PC-9 (cell line): ENCODE measurements around the gene NUP54. TPM values are rescaled to one million over a fixed set of nuclear protein-coding genes. Genes with fewer than 3 reads are reported as not detected.

Source experiments
- BruUV-seq: library from RNA; stranded (reverse); fragments of 400-500 nt; replicated peaks from 2 replicates; lab custom pipeline; 2021; lab: Mats Ljungman, UMichigan
- CTCF ChIA-PET: fragments of 300-600 bp; sonication (Branson Sonifier 250); formaldehyde crosslinking; loops from one replicate; lab custom pipeline; 2022; ENCODE audit warnings: antibody characterized with exemption; lab: Charles Lee
- POLR2A ChIA-PET: fragments of 300-600 bp; sonication (Branson Sonifier 250); formaldehyde crosslinking; loops from one replicate; lab custom pipeline; 2022; ENCODE audit warnings: antibody characterized with exemption; ENCODE audit not compliant: unreplicated experiment; lab: Charles Lee
- DNase-seq, 2 experiments: peaks; one replicate each; pipeline versions ENCODE4 v3.0.0 to v3.0.0-alpha.2; 2015 to 2022; ENCODE audit warnings: mixed read lengths in 1 of 2
- H2AFZ ChIP-seq: fragments of 200-600 bp; sonication (generic); 2 replicates; pipeline ENCODE4 v1.8.1; 2017; ENCODE audit warnings: antibody characterized with exemption
- H3F3A ChIP-seq: fragments of 200-600 bp; sonication (generic); 2 replicates; pipeline ENCODE4 v1.8.1; 2017; ENCODE audit warnings: antibody characterized with exemption, mild to moderate bottlenecking, low read depth; ENCODE audit not compliant: insufficient read depth
- H3K27ac ChIP-seq: fragments of 200-600 bp; sonication (generic); 2 replicates; pipeline ENCODE4 v1.6.1; 2016; ENCODE audit warnings: mixed run types
- H3K27me3 ChIP-seq: fragments of 200-600 bp; sonication (generic); 2 replicates; pipeline ENCODE4 v1.6.1; 2016; ENCODE audit warnings: low read depth, mixed run types; ENCODE audit not compliant: insufficient read depth
- H3K36me3 ChIP-seq: fragments of 200-600 bp; sonication (generic); 2 replicates; pipeline ENCODE4 v1.6.1; 2016; ENCODE audit warnings: low read depth, mixed run types
- H3K4me1 ChIP-seq: fragments of 200-600 bp; sonication (generic); replicated peaks from 2 replicates; pipeline ENCODE4 v1.6.1; 2016; ENCODE audit warnings: mixed run types; ENCODE audit not compliant: insufficient read depth
- H3K4me2 ChIP-seq: fragments of 200-600 bp; sonication (generic); 2 replicates; pipeline ENCODE4 v1.6.1; 2017; ENCODE audit warnings: mixed run types
- H3K4me3 ChIP-seq: fragments of 200-600 bp; sonication (generic); 2 replicates; pipeline ENCODE4 v1.6.1; 2016; ENCODE audit warnings: mixed run types
- H3K79me2 ChIP-seq: fragments of 200-600 bp; sonication (generic); 2 replicates; pipeline ENCODE4 v1.6.1; 2017; ENCODE audit warnings: low read depth, mixed run types
- H3K9me2 ChIP-seq: fragments of 200-600 bp; sonication (generic); 2 replicates; pipeline ENCODE4 v1.8.1; 2017; ENCODE audit warnings: mild to moderate bottlenecking; ENCODE audit not compliant: insufficient read depth
- H3K9me3 ChIP-seq: fragments of 200-600 bp; sonication (generic); 2 replicates; pipeline ENCODE4 v1.8.1; 2016; ENCODE audit warnings: low read depth; ENCODE audit not compliant: insufficient read depth
- H4K20me1 ChIP-seq: fragments of 200-600 bp; sonication (generic); 2 replicates; pipeline ENCODE4 v1.8.1; 2017; ENCODE audit not compliant: insufficient read depth
- EZH2 ChIP-seq: fragments of 200-600 bp; sonication (generic); IDR thresholded peaks from 2 replicates; pipeline ENCODE4 v1.8.0; 2017; ENCODE audit warnings: antibody characterized with exemption, low read depth
- intact Hi-C: fragments of 100-400 bp; cut with micrococcal nuclease; formaldehyde crosslinking; loops from one replicate; pipeline ENCODE4 v1.10.0; 2022; ENCODE audit not compliant: unreplicated experiment
- total RNA-seq: library from RNA; stranded (reverse); gene quantifications from 2 replicates; pipeline ENCODE4 v1.2.3, GENCODE V29; 2021
- TF ChIP-seq, protein P1 (sequence below): fragments of 200-600 bp; sonication (generic); conservative IDR thresholded peaks from 2 replicates; pipeline ENCODE4 v1.6.1; 2017; ENCODE audit warnings: mixed run types, antibody characterized with exemption, mild to moderate bottlenecking, moderate library complexity

The NUP54 gene
- total RNA-seq, 1 experiment from 2014 or later, result 30.9 TPM

DNA sequence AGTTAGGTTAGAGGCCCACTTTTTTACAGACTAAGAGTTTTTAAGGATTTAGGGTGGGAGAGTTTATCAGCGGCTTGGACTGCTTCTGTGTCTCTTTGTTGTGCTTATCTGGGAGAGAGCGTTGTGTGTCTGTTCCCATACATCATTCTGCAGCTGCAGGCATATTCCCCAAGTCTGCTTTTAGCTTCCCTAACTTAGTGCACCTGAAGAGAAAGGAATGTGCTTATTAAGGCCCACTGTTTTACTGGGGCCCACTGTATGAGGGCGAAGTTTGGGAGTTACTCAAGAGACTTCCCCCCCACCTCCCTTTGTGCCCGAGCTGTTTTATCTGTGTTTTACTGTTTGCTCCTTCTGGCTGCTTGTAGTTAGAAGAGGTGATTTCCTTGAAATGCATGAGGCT is 41.8 kb downstream of the NUP54 start:
- BruUV-seq, result no TSS peak
- Histone ChIP-seq H3K36me3 (no peaks in the 10 kb centered on the region), H3K4me2 (no peak overlapping the region), H3F3A (no peaks in the 10 kb centered on the region), H3K79me2 (no peaks in the 10 kb centered on the region), H3K27me3 (no peaks in the 10 kb centered on the region), H4K20me1 (no peaks in the 10 kb centered on the region), H3K9me3 (no peaks in the 10 kb centered on the region), H3K27ac (no peak overlapping the region), H3K9me2 (no peaks in the 10 kb centered on the region), H2AFZ (no peak overlapping the region), H3K4me3 (no peak overlapping the region), H3K4me1 (no peaks in the 10 kb centered on the region)
- intact Hi-C loops, result no loop called here
- no peak for TF ChIP-seq EZH2
- TF ChIP-seq, protein P1, sequence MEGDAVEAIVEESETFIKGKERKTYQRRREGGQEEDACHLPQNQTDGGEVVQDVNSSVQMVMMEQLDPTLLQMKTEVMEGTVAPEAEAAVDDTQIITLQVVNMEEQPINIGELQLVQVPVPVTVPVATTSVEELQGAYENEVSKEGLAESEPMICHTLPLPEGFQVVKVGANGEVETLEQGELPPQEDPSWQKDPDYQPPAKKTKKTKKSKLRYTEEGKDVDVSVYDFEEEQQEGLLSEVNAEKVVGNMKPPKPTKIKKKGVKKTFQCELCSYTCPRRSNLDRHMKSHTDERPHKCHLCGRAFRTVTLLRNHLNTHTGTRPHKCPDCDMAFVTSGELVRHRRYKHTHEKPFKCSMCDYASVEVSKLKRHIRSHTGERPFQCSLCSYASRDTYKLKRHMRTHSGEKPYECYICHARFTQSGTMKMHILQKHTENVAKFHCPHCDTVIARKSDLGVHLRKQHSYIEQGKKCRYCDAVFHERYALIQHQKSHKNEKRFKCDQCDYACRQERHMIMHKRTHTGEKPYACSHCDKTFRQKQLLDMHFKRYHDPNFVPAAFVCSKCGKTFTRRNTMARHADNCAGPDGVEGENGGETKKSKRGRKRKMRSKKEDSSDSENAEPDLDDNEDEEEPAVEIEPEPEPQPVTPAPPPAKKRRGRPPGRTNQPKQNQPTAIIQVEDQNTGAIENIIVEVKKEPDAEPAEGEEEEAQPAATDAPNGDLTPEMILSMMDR, result no peak
- CTCF ChIA-PET, result no interaction called here
- POLR2A ChIA-PET, result no interaction called here
- no peak for DNase-seq

DNA sequence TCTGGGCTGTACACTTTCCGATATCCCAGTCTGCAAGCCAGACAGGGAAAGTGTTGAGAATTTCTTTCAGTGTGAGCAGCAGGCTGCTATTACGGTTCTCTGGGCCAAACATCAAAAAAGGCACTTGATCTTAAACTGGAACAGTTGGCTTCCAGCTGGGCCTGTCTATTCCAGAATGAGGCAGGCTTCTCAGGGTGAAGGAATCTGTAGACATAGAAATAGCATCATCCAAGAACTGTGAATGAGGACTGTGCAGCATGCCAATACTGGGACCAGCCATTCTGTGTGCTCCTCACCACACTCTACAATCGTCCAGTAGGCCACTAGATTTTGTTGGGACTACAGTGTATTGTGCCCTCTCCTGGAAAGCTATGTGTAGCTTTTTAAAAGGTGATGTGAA is 42.5 kb downstream of the NUP54 start:
- no peak overlapping the region for H3K27ac ChIP-seq

DNA sequence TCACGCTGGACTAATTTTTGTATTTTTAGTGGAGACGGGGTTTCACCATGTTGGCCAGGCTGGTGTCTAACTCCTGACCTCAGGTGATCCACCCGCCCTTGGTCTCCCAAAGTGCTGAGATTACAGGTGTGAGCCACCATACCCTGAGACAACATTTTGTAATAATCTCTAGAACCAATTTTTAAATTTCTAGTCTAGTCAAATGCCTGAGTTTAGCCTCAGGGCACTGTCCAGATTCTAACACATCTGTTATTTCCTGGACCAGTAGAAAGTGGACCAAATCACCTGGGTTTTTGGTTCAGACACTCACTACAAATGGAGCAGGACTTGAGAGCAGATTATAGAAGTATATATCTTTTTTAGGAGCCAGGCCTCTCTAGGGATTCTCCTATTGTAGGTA is 52.1 kb downstream of the NUP54 start:
- intact Hi-C loops, result no loop called here
- no peak overlapping the region for H2AFZ ChIP-seq
- H3K79me2 ChIP-seq, result no peaks in the 10 kb centered on the region
- H3K4me1 ChIP-seq, result peaks cover 1% of the 10 kb centered on the region; the same call in 1 of the 2 replicates
- no TSS peak for BruUV-seq
- H4K20me1 ChIP-seq, result no peaks in the 10 kb centered on the region
- DNase-seq, result no peak
- 0 out of 2 replicates have a peak, but pooled peaks cover under 1% of the 10 kb centered on the region for H3F3A ChIP-seq
- H3K9me2 ChIP-seq, result no peaks in the 10 kb centered on the region
- no peak overlapping the region for H3K27ac ChIP-seq
- no peak overlapping the region for H3K4me3 ChIP-seq
- no peaks in the 10 kb centered on the region for H3K9me3 ChIP-seq
- TF ChIP-seq, protein P1, result no peak
- no peak for TF ChIP-seq EZH2
- POLR2A ChIA-PET, result no interaction called here
- no peak overlapping the region for H3K4me2 ChIP-seq
- CTCF ChIA-PET, result no interaction called here
- H3K27me3 ChIP-seq, result no peaks in the 10 kb centered on the region
- no peaks in the 10 kb centered on the region for H3K36me3 ChIP-seq

More for the DNA sequence above, 42.5 kb downstream of the NUP54 start:
- POLR2A ChIA-PET, result no interaction called here
- Histone ChIP-seq H2AFZ (no peak overlapping the region), H3K4me3 (no peak overlapping the region), H3K9me3 (no peaks in the 10 kb centered on the region), H3K79me2 (no peaks in the 10 kb centered on the region), H3K36me3 (no peaks in the 10 kb centered on the region), H3K27me3 (no peaks in the 10 kb centered on the region), H3F3A (no peaks in the 10 kb centered on the region), H3K4me1 (no peaks in the 10 kb centered on the region), H3K4me2 (no peak overlapping the region), H4K20me1 (no peaks in the 10 kb centered on the region), H3K9me2 (no peaks in the 10 kb centered on the region)
- CTCF ChIA-PET, result no interaction called here
- TF ChIP-seq EZH2, result no peak
- TF ChIP-seq, protein P1, result no peak
- no TSS peak for BruUV-seq
- no peak for DNase-seq
- intact Hi-C loops, result no loop called here
